Erythroblast (primary cell): Measurements from ENCODE around the gene NUAK1.

Experiments
- GATA1 ChIP-seq: IDR thresholded peaks from 2 replicates; pipeline ENCODE4 v1.6.1; 2011; ENCODE audit warnings: low read depth, mild to moderate bottlenecking, control low read depth, low read length, moderate library complexity
- POLR2A ChIP-seq: IDR thresholded peaks from 2 replicates; pipeline ENCODE4 v1.6.1; 2011; ENCODE audit warnings: mild to moderate bottlenecking, low read length

DNA sequence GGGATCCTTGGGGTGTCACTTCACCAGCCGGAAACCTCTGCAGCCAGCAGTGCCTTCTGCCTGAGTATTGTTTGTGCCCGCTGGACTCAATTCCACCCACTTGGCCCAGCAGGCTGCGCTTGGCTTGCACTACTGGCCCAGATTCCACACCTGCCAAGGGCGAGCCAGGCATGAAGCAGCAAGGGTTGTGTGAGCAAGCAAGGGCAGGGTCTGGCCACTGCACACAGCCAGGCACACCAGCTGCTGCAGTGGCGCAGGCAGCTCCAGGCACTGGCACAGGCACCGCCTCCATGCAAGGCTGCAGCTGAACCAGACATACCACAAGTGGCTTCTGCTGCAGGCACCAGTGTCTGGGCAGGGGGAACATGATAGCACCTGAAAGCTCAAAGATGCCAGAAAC lies 99.5 kb downstream of the NUAK1 start:
- TF ChIP-seq POLR2A (no peak), GATA1 (no peak)
